BJ (cell line): ENCODE data around the gene PTAFR. TPM values are rescaled to one million over a fixed set of nuclear protein-coding genes. Genes with fewer than 3 reads are reported as not detected.

ENCODE experiments used
- CTCF ChIA-PET: fragments of 350-600 bp; formaldehyde crosslinking; extraction: SDS; loops from one replicate; lab custom pipeline; 2021; ENCODE audit warnings: antibody characterized with exemption, inconsistent platforms; lab: Yijun Ruan, JAX
- POLR2A ChIA-PET: fragments of 300-600 bp; sonication (Branson Sonifier 250); formaldehyde crosslinking; extraction: SDS; loops from one replicate; lab custom pipeline; 2021; ENCODE audit warnings: antibody characterized with exemption; lab: Charles Lee
- DNase-seq: peaks from one replicate; pipeline ENCODE4 v3.0.0-alpha.2; 2011; ENCODE audit warnings: low read depth
- H3K27me3 ChIP-seq: 2 replicates; pipeline ENCODE4 v1.6.0; 2011; ENCODE audit warnings: low read length; ENCODE audit not compliant: control insufficient read depth, insufficient read depth
- H3K36me3 ChIP-seq: 2 replicates; pipeline ENCODE4 v1.5.1; 2011; ENCODE audit warnings: low read length; ENCODE audit not compliant: control insufficient read depth, insufficient read depth
- H3K4me3 ChIP-seq: 2 replicates; pipeline ENCODE4 v1.5.1; 2011; ENCODE audit warnings: low read depth, mild to moderate bottlenecking, control low read depth, low read length
- polyA plus RNA-seq: library from polyadenylated mRNA; depleted of rRNA; stranded (reverse); fragments of >200 nt; gene quantifications from 2 replicates; pipeline ENCODE4 v1.2.3, GENCODE V29; 2011
- TF ChIP-seq, protein P1 (sequence below): IDR thresholded peaks from 2 replicates; pipeline ENCODE4 v1.5.1; 2011; ENCODE audit warnings: low read depth, mild to moderate bottlenecking, control low read depth, inconsistent platforms, low read length, moderate library complexity; ENCODE audit not compliant: insufficient read depth

Gene PTAFR
- polyA plus RNA-seq, 1 experiment, result 0.10 TPM

DNA sequence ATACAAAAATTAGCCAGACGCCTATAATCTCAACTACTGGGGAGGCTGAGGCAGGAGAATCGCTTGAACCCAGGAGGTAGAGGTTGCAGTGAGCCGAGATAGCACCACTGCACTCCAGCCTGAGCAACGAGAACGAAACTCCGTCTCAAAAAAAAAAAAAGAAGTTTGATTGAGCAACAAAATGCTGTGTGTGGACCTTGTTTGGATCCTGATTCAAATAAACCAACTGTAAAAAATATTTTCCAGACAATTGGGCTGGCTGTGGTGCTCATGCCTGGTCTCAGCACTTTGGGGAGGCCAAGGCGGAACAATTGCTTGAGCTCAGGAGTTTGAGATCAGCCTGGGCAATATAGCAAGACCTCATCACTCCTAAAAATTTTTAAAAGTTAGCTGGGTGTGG is 16.8 kb downstream of the PTAFR start:
- H3K36me3 ChIP-seq, result no peaks in the 10 kb centered on the region
- no peak overlapping the region for H3K4me3 ChIP-seq
- TF ChIP-seq, protein P1, sequence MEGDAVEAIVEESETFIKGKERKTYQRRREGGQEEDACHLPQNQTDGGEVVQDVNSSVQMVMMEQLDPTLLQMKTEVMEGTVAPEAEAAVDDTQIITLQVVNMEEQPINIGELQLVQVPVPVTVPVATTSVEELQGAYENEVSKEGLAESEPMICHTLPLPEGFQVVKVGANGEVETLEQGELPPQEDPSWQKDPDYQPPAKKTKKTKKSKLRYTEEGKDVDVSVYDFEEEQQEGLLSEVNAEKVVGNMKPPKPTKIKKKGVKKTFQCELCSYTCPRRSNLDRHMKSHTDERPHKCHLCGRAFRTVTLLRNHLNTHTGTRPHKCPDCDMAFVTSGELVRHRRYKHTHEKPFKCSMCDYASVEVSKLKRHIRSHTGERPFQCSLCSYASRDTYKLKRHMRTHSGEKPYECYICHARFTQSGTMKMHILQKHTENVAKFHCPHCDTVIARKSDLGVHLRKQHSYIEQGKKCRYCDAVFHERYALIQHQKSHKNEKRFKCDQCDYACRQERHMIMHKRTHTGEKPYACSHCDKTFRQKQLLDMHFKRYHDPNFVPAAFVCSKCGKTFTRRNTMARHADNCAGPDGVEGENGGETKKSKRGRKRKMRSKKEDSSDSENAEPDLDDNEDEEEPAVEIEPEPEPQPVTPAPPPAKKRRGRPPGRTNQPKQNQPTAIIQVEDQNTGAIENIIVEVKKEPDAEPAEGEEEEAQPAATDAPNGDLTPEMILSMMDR, result no peak
- H3K27me3 ChIP-seq, result no peaks in the 10 kb centered on the region
- ChIA-PET CTCF (interaction anchor here (0.9 kb wide), 1 partner anchor 302 kb away, joined by 3 read pairs; no protein-coding TSS in a partner anchor), POLR2A (no interaction called here)
- DNase-seq, result no peak

DNA sequence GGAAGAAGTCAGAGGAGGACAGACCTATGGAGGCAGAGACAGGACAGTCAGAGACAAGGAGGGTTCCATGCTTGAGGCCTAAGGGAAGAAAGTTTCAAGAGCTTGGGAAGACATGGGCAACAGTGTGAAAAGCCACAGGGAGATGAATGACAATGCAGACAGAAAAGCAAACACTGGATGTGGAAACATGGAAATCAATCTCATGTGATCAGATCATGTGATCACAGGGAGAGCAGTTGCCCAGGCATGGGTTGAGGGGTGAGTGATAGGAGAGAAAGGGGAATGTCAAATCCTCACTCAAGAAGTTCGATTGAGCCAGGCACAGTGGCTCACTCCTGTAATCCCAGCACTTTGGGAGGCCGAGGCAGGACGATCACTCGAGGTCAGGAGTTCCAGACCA is 17.2 kb downstream of the PTAFR start:
- no peak overlapping the region for H3K4me3 ChIP-seq
- H3K27me3 ChIP-seq, result no peaks in the 10 kb centered on the region
- no peak for DNase-seq
- H3K36me3 ChIP-seq, result no peaks in the 10 kb centered on the region
- TF ChIP-seq, protein P1, result no peak
- POLR2A ChIA-PET, result no interaction called here
- CTCF ChIA-PET, result no interaction called here

DNA sequence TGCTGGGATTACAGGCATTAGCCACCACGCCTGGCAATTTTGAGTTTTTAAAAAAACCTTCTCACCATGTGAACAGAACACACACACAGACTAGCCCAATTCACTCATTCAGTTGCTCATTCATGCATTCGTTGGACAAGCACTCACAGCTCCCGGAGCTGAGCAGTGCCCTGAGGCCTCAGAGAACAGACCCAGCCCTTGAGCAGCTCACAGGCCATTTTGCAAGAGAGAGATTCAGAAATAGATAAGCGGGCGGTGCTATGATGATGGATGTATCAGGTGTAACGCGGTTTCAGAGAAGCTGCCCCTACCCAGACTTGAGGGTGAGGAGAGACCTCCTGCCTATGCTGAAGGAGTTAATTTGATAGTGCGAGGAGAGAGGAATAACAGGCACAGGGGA is 18.6 kb downstream of the PTAFR start:
- TF ChIP-seq, protein P1, result no peak
- Histone ChIP-seq H3K27me3 (no peaks in the 10 kb centered on the region), H3K4me3 (no peak overlapping the region), H3K36me3 (no peaks in the 10 kb centered on the region)
- POLR2A ChIA-PET, result no interaction called here
- no peak for DNase-seq
- CTCF ChIA-PET, result no interaction called here

DNA sequence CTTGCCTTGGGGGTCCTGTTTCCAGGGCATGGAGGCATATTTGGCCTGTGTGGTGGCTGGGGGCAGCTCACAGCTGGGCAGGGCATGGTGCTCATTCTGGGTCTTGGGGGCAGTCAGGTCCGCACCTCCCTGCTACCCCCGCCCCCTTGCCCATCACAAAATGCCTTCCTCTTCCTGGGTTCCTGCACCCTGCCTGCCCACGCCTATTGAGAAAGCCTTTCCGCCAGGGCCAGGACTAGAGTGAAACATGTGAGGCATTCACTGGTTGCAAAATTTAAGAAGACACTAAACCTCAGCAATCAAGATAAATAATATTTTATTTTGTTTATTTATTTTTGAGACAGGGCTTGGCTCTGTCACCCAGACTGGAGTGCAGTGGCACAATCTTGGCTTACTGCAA is 19.7 kb downstream of the PTAFR start:
- no peak for DNase-seq
- Histone ChIP-seq H3K27me3 (no peaks in the 10 kb centered on the region), H3K4me3 (no peak overlapping the region), H3K36me3 (no peaks in the 10 kb centered on the region)
- POLR2A ChIA-PET, result no interaction called here
- CTCF ChIA-PET, result interaction anchor here (0.6 kb wide), 1 partner anchor 12 kb away, joined by 3 read pairs; no protein-coding TSS in a partner anchor
- TF ChIP-seq, protein P1, result no peak

DNA sequence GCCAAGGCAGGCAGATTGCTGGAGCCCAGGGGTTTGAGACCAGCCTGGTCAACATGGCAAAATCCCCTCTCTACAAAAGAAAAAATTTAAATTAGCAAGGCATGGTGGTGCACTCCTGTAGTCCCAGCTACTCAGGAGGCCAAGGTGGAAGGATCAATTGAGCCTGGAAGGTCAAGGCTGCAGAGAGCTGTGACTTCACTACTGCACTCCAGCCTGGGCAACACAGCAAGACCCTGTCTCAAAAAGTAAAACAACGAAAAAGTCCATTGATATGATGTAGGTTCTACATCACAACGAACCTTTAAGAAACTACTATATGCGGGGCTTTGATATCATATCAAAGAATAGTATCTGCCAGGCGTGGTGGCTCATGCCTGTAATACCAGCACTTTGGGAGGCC is 20.9 kb downstream of the PTAFR start:
- Histone ChIP-seq H3K36me3 (no peaks in the 10 kb centered on the region), H3K4me3 (no peak overlapping the region), H3K27me3 (no peaks in the 10 kb centered on the region)
- POLR2A ChIA-PET, result no interaction called here
- no peak for DNase-seq
- TF ChIP-seq, protein P1, result no peak
- CTCF ChIA-PET, result no interaction called here
